Gastroesophageal sphincter (tissue), 4 donors: ENCODE results near the gene GUCY1A1. TPM values are rescaled to one million over a fixed set of nuclear protein-coding genes. Genes with fewer than 3 reads are reported as not detected.

ENCODE experiments used
- ATAC-seq: fragments of 150-250 bp; one replicate; pipeline ENCODE4 v1.9.1; 2016; ENCODE audit warnings: mild to moderate bottlenecking, moderate library complexity
- H3K27ac ChIP-seq, 4 donors: fragments of 200-600 bp; sonication (generic) in 3 of 4; 1 replicate in 3 of 4; 2 replicates in 1 of 4; pipeline ENCODE4 v1.5.1; 2016 to 2019
- H3K27me3 ChIP-seq: fragments of 200-600 bp; sonication (generic); one replicate; pipeline ENCODE4 v1.5.1; 2019
- H3K36me3 ChIP-seq, 2 donors: fragments of 200-600 bp; sonication (generic); one replicate each; pipeline ENCODE4 v1.5.1; 2019; ENCODE audit warnings: control low read depth in 1 of 2
- H3K4me1 ChIP-seq, 3 donors: fragments of 200-600 bp; sonication (generic); 1 replicate in 2 of 3; 2 replicates in 1 of 3; pipeline ENCODE4 v1.5.1; 2016 to 2019; ENCODE audit warnings: control low read depth in 2 of 3
- H3K4me3 ChIP-seq, 2 donors: fragments of 200-600 bp; sonication (generic); one replicate each; pipeline ENCODE4 v1.5.1; 2019; ENCODE audit warnings: mild to moderate bottlenecking in 1 of 2, moderate library complexity in 1 of 2
- H3K9me3 ChIP-seq, 3 donors: fragments of 200-600 bp; sonication (generic); one replicate each; pipeline ENCODE4 v1.5.1; 2017 to 2019; ENCODE audit warnings: control low read depth in 2 of 3
- CTCF ChIP-seq, 4 experiments: fragments of 200-600 bp in 2 of 4; fragments of 450-650 bp in 2 of 4; sonication (generic) in 1 of 4; IDR thresholded peaks; one replicate each; pipeline ENCODE4 v1.5.1; 2017 to 2019; ENCODE audit warnings: antibody characterized with exemption in 4 of 4, mild to moderate bottlenecking in 2 of 4, moderate library complexity in 2 of 4
- EP300 ChIP-seq: sonication (generic); formaldehyde crosslinking; IDR thresholded peaks from one replicate; pipeline ENCODE4 v1.6.1; 2017; ENCODE audit warnings: antibody characterized with exemption, mild to moderate bottlenecking
- POLR2A ChIP-seq, 2 donors: fragments of 450-650 bp; IDR thresholded peaks; one replicate each; pipeline ENCODE4 v1.6.1; 2017; ENCODE audit warnings: antibody characterized with exemption in 2 of 2, mild to moderate bottlenecking in 2 of 2, moderate library complexity in 1 of 2
- POLR2AphosphoS5 ChIP-seq: sonication (generic); formaldehyde crosslinking; IDR thresholded peaks from one replicate; pipeline ENCODE4 v1.6.1; 2017; ENCODE audit warnings: antibody characterized with exemption
- whole genome bisulfite sequencing, 2 donors: methylation state at CpG; one replicate each; pipeline ENCODE4 v1.1.5; 2018; ENCODE audit warnings: low coverage in 1 of 2; 5-methylcytosine and 5-hydroxymethylcytosine counted together
- total RNA-seq, 4 donors: library from RNA; depleted of rRNA; stranded (reverse); fragments of >200 nt; gene quantifications; one replicate each; pipeline ENCODE4 v1.1.0, GENCODE V29; 2016

GUCY1A1 gene
- total RNA-seq, 4 donors from 2014 or later, result 69.4 to 196 (median 144) TPM

DNA sequence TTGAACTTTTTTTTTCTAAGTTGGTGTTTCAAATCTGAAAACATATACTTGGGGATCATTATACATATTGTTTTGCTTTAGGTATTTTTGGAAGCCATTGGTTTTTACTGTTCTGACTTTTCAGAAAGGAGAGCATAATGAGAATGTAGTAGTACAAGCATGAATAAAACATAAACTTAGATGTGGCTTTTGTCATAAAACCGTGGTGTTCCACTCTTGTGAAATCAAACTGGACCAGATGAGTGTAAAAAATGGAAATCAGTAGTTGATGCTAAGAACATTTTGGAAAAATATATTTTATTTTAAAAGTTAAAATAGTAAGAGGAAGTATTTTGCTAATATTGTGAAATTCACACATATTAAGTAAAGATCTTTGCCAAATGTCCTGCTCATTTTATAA, 29.6 kb downstream of the GUCY1A1 start:
- H3K36me3 ChIP-seq, result peaks cover 0 to 17% of the 10 kb centered on the region in 2 donors
- no peak for ATAC-seq
- peaks cover 0 to 10% (median 0%) of the 10 kb centered on the region in 3 donors for H3K9me3 ChIP-seq
- WGBS, 2 donors, result 65 to 88% methylated on average over 1 of the region's 1 CpG
- no peaks in the 10 kb centered on the region for H3K27me3 ChIP-seq
- no peak overlapping the region for H3K27ac ChIP-seq
- peaks cover 0 to 36% (median 0%) of the 10 kb centered on the region in 3 donors for H3K4me1 ChIP-seq
- TF ChIP-seq EP300 (no peak), POLR2A (IDR thresholded peaks at IDR 0.05) (no peak), CTCF (IDR thresholded peaks at IDR 0.05) (no peak), POLR2AphosphoS5 (no peak)
- no peak overlapping the region for H3K4me3 ChIP-seq

GRCh38 chr4:155696726-155697125, 30.1 kb downstream of the GUCY1A1 start:
- Histone ChIP-seq H3K27ac (no peak overlapping the region), H3K4me3 (no peak overlapping the region), H3K9me3 (peaks cover 0 to 10% (median 0%) of the 10 kb centered on the region in 3 donors), H3K27me3 (no peaks in the 10 kb centered on the region), H3K4me1 (peaks cover 0 to 36% (median 0%) of the 10 kb centered on the region in 3 donors), H3K36me3 (peaks cover 0 to 20% of the 10 kb centered on the region in 2 donors)
- no peak for TF ChIP-seq EP300
- no peak for TF ChIP-seq POLR2AphosphoS5
- no peak for TF ChIP-seq CTCF (IDR thresholded peaks at IDR 0.05)
- WGBS, 2 donors, result 31 to 94% methylated on average over 3 to 5 of the region's 6 CpGs
- ATAC-seq, result no peak

DNA sequence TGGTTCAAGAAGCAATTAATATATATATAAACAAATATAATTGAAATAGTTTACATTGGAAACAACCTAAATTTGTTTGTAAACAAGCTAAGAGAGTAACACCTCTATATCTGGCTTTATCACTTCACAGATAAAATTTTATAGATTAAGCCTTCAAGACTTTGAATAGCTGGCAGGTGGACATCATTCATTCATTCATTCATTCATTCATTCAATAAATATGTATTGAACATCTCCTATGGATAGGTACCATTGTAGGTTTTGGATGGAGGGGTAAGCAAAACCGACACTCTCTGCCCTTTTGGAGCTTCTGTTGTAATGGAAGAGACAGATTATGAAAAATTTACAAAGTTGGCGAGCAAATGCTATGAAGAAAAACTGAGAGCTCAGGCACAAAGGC, 35.2 kb downstream of the GUCY1A1 start:
- H3K4me1 ChIP-seq, result peaks cover 0 to 47% (median 0%) of the 10 kb centered on the region in 3 donors
- no peak for ATAC-seq

DNA sequence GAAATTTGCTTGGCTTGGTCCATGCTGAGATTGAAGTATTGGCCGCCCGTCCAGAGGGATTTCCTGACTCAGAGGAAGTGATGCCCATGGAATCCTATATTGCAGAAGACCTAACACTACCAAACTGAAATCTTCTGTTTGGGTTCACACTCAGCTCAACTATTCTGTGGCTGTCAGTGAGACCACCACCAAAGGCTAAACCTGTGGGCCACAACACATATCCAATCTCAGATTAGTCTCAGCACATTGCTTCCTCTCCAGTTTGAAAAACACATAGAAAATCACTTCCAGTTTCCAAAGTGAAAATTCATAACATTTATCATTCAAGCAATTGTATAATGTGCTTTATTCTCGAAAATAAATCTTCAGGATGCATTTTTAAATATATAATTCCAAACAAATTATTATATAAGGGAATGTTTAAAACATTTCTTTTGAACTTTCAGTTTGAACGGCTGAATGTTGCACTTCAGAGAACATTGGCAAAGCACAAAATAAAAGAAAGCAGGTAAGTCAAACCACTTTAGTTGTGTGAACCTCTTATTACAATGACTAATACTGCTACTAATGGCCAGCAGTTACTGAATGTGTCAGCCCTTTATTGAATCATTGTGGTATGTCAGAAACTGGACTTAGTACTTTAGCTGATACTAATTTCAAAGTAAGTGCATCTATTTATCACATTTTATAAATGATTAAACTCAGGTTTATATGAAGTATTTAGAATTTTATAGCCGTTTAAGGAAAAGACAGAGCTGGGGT, 37.0 kb downstream of the GUCY1A1 start:
- Histone ChIP-seq H3K4me1 (peaks cover 0 to 45% (median 0%) of the 10 kb centered on the region in 3 donors), H3K27me3 (no peaks in the 10 kb centered on the region), H3K27ac (no peak overlapping the region), H3K4me3 (no peak overlapping the region), H3K9me3 (peaks cover 0 to 5% (median 0%) of the 10 kb centered on the region in 3 donors), H3K36me3 (peaks cover 0 to 14% of the 10 kb centered on the region in 2 donors)
- TF ChIP-seq CTCF (IDR thresholded peaks at IDR 0.05) (no peak), POLR2A (IDR thresholded peaks at IDR 0.05) (no peak), EP300 (no peak), POLR2AphosphoS5 (no peak)
- no peak for ATAC-seq
- 80 to 81% methylated on average over 4 to 5 of the region's 5 CpGs for WGBS, 2 donors

More for the DNA sequence above, 35.2 kb downstream of the GUCY1A1 start:
- no peak overlapping the region for H3K27ac ChIP-seq
- H3K27me3 ChIP-seq, result no peaks in the 10 kb centered on the region
- 92 to 94% methylated on average over 2 of the region's 2 CpGs for WGBS, 2 donors
- TF ChIP-seq EP300 (no peak), POLR2A (IDR thresholded peaks at IDR 0.05) (no peak), CTCF (IDR thresholded peaks at IDR 0.05) (no peak), POLR2AphosphoS5 (no peak)
- no peak overlapping the region for H3K4me3 ChIP-seq
- H3K9me3 ChIP-seq, result peaks cover 0 to 10% (median 0%) of the 10 kb centered on the region in 3 donors
- H3K36me3 ChIP-seq, result peaks cover 0 to 20% of the 10 kb centered on the region in 2 donors
